ENCODE measurements around the gene LOXL1.
A peak's percentile ranks its signal among the peaks of the same experiment; 100 is the strongest.

The LOXL1 gene

DNA sequence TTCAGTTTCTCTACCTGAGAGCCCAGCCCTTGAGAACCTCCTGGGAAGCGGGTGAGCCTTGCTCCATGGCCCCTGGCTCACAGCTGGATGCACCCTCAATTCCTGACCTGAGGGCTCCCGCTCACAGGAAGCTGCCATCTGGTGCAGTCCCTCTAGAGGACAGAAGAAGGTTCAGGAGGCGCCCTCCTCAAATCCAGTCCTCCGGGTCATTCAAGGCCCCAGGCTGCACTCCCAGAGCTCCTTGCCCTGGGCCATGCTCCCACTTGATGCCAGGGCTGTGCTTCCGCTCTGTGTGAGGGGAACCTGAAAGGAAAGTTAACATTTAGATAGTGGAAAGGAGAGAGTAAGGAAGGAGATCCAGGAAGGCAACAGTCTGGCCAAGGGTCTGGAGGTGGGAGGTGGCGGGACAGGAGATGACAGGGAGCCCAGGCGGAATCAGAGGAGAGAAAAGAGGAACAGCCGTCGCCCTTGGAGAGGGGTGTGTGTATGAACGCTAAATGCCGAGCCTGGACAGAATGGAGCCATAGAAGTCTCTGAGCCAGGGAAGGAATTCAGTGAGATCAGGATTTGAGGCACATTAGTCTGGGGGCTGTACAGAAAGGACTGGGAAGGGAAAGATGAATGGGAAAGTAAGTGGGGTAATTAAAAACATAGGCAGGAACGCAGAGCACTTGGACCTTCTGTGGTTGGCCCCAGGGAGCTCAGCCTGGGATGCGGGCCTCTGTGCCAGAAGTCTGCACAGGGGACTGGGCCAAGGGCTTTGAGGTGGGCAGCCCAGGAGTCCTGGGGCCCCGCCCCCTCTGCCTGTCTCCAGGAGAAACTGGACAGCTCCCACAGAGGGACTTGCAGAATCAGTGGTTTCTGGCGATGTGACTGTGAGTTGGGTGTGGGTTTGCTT lies 26.8 kb upstream of the LOXL1 start:
- no peak for DNase-seq

DNA sequence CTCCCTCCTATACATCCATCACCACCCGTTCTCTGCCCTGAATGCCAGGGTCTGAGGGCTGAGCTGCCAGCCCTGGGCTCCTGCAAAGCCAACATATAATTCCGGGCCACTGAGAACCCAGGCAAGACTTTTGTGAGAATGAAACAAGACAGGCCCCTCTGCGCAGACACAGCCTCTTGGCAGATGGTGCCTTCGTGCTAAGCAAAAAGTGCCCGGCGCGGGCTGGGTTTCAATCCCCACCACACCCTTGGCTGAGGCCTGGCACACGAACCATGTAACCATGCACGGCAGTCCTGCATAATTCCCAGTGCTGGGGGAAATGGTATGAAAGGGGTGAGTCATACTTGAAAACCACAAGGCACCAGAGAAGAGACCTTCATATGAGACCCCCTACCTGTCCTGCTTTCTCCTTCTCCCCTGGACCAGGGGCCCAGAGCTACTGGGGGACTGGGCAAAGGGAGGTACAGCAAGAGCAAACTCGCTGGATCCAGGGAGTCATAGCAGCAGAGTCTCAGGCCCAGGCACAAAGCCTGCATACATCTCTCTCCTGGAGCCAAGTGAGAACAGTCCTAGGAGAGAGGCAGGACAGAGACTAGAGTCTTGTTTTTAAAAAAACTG lies 26.1 kb upstream of the LOXL1 start:
- DNase-seq = no peak

DNA sequence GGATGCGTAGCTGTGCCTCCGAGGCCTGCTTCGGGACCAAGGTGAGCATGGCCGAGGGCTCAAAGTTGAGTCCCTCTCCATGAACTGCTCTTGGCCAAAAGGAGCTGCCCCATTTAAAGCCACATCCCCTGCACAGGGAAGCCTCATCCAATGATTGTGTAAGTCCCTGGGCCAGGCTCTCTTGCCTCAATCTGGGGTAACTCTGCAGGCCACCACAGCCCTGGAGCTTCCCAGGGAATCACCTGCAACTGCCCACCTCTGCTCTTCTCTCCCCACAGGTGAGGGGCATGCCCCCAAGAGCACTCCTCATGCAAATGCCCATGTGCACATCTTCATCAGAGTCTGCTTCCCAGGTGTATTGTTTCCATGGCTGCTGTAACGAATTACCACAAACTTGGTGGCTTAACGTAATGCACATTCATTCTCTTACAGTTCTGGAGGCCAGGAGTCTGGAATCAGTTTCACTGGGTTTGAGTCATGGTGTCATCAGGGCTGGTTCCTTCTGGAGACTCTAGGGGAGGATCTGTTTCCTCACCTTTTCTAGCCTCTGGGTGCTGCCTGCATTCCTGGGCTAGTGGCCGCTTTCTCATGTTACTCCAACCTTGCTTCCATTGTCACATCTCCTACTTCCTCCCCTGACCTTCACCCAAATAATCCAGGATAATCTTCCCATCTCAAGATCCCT lies 25.0 kb upstream of the LOXL1 start:
- DNase-seq = no peak

DNA sequence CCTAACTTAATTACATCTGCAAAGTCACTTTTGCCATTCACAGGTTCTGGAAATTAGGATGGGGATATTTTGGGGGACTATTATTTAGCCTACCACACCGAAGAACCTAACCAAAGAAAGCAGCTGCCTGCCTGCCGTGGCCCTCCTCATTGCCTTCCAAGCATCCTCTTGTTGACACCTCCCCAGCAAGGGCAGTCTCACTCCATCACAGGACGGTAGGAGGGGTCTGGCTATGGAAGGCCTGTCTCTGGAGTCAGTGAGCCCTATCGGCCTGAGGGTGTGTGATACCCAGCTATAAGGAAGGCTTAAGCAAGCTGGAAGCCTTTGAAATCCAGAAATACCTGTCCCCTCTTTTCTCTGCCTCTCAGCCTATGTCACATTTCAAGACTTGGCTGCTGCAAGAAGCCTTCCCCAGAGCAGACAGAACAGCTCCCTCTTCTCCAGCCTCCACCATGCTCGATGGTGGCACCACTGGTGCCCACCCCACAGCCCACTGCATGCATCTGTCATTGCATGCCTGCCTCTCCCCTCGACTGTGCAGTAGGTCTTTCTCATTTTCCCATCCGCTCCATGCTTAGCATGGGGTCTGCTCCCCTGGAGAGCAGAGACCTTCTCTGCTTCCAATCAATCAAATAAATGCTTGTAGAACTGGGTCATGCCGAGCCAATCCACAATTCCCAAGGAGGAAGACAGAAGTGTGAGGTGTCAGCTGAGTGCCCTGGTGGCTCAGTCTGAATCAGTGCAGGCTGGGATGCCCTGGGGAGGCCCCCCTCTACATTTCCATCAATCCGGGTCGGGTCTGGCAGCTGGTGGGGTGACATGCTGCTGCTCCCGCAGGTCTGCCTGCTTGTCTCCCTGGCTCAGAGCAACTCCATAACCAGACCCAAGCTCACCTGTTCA lies 23.9 kb upstream of the LOXL1 start:
- DNase-seq = no peak

DNA sequence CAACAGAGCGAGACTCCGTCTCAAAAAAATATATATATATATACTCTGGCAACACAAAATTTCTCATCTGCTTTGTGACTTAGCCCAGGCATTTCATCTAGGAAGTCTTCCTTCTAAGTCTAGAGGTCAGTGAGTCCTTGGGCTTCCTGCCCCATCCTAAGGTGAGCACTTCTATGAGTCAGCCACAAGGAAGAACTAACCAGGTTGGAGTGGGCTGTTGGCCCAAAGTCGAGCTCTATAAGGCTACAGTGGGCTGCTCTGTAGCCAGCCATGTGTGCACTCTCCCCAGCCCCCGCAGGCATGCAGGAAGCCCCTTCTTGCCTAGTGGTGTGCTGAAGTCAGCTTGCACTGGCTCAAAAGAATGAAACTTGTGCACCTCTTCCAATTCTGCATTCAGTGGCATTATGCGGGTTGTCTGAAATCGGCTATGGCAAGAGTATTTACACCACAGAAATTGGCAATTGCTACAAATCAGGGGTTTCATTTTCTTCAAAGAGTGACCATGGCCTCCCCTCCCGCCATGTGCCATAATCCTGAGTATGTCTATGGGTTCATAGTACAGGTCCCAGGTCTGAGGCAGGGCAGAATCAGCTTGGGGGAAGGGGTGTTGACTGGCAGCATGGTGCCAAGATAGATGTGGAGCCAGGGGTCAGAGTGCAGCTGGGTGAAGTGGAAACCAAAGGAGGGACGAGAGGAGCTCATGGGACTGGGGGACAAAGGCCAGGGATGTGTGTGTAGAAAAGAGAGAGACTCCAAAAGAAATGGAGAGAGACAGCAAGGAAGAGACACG lies 22.0 kb upstream of the LOXL1 start:
- no peak for DNase-seq

DNA sequence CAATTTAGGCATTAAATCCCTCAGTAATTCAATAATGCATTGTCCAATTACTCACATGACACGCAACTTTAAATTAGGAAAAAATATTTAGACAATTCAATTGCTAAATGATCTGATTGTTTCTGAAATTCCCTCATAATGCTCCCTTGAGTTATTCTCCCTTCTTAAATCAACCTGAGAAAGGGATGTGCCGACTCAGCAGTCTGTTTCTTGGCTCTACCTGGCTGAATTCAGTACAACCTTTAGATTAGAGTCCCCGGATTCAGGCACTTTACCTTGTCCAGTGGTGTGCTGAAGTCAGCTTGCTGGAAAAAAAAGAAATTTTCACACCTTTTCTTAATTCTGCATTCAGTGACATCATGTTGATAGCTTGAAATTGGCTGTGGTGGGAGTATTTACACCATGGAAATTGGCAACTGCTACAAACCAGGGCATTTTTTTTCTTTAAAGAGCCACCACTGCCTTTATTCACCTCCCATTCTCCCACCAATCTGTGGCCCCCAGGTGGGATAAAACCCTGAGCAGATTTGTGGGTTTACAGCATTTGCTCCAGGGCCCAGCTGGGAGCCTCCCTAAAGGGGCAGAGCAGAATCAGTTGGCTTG lies 20.9 kb upstream of the LOXL1 start:
- DNase-seq = no peak

DNA sequence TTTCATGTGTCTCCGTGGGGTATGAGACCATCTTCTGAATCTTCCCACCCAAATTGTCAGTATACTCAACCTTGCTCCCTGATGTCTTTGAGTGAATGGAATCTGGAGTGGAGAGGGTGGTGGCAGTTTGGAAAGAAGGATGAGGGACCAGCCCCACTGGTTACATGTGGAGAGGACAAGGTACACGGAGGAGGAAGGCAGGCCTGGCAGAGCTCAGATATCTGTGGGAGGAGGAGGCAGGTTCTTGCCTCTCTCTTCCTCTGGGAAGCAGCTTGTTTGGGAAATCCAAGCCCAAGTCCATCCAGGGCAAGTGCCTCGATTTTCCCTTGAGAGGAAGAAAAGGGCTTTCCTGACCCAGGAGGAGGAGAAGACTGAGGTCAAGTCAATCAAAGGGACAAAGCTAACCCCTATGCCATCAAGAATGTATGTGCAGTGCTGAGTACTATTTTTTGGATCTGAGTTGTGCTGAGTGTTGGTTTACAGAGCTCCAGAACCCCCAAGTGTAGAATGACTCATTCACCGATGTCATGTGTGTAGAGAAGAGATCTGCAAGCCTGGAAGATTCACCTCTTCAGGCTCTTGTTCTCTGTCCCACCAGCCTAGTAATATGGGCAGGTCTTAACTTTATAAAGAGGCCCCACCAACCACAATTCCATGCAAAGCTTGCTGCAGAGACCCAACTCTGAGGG lies 19.8 kb upstream of the LOXL1 start:
- no peak for DNase-seq

DNA sequence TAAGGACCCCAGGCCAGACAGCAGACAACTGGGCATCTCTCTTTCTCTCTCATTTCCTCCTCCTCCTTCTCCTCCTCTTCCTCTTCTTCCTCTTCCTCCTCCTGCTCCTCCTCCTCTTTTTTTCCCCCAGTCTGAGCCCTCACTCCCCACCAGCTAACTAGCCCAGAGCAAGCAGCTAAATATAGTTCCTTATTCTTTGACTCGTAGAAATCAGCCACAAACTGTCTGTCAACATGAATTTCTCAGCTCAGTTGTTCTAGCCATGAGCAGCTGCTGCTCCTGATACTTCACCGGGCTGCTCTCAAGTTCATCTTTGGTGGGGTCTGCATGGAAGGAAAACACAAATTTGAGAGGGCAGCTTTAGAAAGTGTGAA lies 19.2 kb upstream of the LOXL1 start:
- DNase-seq = no peak

DNA sequence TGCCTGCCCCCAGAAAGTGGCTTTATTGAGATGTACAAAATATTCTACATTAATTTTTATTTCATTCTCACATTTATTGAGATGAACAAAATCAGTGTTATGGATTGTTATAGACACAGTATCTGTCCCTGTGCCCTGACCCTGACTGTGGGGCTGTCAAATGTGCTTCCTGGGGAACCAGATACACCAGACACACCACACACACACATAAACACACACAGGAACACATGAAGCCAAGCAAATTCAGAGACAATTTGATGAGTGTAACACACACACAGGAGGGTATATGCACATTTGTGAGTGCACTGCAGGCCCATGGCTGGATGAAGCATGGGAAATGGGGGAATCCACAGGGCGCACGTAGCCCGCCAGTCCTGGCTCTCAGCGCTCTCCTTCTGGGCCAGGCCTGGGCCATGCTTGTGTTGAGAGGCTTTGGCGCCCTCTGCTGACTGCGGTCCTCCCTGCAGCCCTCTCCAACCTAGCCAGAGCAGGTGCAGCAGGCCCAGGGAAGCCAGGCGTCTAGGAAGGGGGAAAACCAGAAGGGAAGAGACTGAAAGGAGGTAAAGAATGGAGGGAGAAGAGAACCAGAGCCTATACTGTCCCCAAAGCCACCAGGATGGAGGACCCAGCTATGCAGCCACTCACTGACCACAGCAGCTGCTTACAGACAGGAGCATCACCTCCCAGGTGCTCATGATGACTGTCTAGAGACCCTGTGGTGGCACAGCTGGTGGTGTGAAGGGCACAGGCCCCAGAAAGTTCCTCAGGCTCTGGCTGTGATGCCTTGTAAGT lies 18.0 kb upstream of the LOXL1 start:
- DNase-seq = peak; percentile 67

DNA sequence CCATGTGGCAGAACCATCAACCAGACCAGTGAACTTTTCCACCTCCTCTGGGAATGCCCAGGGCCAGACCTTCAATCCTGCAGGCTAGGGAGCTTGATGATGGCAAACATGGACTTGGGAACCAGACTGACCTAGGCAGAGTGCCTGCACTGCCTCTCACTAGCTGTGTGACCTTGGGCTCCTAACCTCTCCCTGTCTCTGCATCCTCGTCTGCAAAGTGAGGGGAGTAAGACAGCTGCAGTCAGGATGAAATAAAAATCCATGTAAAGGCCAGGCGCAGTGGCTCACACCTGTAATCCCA lies 17.5 kb upstream of the LOXL1 start:
- DNase-seq = no peak

DNA sequence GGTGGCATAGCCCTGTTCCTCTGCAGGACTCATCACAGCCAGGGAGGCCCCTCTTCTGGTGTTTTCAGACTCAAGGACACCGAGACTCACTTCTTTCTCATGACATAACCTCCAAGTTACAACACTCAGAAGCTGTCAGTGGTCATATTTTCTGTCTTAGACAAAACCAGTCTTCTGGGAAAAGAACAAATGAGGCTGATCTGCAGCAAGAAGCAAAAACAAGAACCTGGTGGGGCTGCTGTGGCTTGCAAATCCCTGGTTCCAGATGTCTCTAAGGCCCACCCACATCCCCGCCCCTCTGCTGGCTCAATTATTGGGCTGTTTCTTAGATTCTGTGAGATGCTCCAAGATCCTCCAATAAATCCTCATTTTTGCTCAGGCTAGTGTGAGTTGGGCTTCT lies 16.6 kb upstream of the LOXL1 start:
- DNase-seq = no peak

DNA sequence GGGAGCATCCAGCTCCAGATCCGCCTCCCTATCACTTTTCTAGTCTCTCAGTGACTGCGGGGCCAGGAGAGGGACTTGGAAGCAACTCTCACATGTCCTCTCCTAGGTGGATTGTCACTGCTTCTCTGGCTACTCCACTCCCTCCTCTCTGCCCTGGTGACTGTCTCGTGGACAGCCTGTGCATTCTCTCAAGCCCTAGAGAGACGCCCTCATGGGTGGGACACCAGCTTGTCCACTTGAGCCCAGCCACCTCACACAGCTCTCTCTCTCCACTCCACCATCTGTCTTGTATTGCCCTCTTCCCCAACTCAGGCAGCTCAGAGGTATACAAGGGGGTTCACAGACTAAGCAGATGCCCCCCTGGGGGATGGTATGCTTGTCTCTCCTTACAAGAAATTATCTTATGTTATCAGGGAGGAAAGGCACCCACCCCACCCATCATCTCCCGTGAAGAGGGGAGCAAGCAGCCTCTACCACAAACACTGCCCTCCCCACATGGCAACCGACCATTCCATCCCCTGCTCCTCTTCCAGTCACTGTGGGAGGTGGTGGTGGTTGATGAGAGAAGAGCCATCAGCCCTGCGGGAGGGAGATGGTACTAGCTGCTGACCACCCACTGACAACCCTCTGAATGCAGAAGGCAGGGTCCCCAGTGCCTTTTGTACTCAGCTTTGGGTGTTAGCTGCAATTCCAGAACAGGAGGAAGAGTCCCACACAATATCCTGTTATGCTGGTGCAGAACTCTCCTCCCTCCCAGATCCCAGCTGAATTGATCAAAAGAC lies 15.5 kb upstream of the LOXL1 start:
- DNase-seq = no peak

DNA sequence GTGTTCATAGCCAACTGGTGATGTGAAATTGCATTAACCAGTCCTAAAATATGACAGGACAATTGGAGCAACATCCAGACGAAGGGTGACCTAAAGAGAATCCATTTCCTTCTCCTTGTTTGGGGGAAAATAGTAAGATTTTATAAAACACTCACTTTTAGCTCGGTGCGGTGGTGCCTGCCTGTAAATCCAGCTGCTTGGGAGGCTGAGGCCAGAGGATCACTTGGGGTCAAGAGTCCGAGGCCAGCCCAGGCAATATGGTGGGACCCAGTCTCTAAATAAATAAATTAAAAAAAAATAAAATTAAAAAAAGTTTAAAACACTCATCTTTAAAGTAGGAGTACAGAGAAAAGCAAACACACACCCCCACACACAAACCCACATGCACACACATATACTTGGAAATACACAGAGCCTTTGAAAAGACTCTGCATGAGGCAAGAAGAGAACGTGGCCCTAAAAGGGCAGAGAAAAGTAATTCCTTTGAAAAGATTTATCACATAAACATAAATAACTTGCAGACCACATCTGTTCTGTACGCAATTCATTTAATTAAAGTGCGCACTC lies 14.1 kb upstream of the LOXL1 start:
- no peak for DNase-seq

DNA sequence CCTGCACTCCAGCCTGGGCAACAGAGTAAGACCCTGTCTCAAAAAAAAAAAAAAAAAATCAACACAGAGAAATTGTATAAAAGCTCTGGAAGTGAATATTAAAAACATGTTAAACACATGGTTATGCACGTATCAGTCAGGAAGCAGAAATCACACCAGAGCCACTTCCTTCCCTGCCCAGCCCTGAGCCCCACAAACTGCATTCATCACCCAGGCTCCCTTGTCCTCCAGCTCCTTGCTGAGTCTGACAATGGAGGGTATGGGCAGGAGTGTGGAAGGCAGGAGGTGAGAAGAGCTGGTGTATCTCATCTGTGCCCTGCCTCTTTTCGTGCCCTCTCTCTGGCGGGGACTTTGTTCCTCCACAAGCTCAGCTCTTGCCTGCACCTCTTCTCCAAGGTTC lies 12.1 kb upstream of the LOXL1 start:
- no peak for DNase-seq

DNA sequence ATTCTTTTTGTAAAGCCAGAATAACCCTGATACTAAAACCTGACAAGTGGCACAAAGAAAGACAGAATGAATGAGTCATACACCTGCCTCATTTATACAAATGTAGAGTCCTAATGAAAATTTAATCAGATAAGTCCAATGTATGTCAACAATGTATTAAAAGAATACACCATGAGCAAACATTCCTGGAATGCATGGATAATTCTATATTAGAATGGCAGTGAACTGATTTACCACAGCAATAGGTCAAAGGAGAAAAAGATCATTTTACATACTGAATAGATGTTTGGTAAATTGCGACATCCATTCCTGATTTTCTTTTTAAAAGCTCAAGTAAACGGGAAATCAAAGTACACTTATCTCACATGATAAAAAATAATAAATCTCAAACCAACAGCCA lies 11.2 kb upstream of the LOXL1 start:
- no peak for DNase-seq

DNA sequence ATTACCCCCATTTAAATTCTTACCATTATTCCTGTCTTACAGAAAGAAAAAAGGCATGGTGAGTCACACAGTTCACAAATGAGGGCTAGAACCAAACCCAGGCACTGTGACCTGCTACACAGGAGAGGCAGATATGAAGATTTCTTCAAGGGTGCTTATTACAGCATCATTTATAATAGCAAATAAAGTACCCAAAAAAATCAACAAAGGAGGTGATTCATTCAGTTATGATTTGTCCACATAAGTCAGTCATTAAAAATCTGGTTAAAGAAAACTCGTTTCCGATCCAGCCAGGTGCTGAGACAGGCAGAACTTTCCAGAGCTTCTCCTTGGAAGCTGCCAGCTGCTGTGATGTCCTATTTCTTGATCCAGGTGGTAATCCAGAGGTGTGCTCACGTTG lies 7.5 kb upstream of the LOXL1 start:
- no peak for DNase-seq

DNA sequence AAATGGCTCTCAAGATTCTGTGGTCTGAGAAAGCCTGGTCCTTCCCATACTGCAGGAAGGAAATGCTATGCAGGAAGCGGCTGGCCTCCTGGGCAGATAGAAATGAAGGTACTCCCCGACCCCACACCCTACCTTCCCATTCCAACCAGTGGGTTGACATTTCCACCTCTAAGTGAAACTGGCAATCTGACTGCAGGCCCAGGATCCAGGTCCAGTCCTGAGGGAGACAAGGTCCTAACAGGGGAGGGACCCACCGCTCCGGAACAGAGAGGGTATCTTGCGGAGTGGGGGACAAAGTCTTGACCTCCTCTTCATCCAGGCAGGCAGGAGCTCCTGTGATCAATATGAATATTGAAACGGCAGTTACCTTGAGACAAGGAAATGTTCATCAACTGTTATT lies 6.6 kb upstream of the LOXL1 start:
- DNase-seq = no peak

DNA sequence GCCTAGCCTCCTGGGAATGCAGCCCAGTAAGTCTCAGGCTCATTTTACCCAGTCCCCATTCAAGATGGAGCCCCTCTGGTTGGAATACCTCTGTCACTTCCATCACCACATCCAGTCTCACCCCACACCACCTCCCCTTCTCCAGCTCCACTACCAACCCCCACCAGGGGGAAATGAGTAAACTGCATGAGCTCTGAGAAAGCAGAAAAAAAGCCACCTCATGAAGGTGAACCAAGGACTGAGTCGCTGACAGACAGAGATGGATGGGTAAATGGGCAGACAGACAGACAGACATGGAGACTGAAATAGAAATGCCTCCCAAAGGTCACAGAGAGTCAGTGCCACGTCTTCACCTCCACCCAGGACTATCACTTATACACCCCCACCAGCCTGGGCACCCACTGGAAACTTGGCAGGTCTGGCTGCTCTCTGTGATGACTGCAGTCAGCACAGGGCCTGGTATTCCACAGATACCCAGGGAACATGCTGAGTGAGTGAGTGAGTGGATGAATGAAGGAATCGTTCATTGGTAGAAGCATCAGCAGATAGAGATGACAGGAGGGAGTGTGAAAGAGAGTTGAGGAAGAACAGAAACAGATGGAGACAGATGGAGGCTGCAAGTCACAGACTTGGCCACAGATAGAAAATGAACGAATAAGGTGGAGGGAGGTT lies 4.9 kb upstream of the LOXL1 start:
- DNase-seq = no peak

Measured in NCI-H345 (cell line).